Measurements from ENCODE around the gene TRPM2.

Gene TRPM2

GRCh38 chr21:44322621-44323325 is 30.6 kb upstream of the TRPM2 start:
- TF ChIP-seq CTCF (IDR thresholded peaks at IDR 0.05; ENCODE audit: low read length, missing control alignments), result no peak
- DNase-seq (ENCODE audit: low read depth), result no peak
- H3K4me3 ChIP-seq (replicated peaks; ENCODE audit: low read depth, low read length), result no peak overlapping the region

GRCh38 chr21:44323591-44323990 is 29.8 kb upstream of the TRPM2 start:
- no peak for TF ChIP-seq CTCF (IDR thresholded peaks at IDR 0.05; ENCODE audit: low read length, missing control alignments)
- no peak for DNase-seq (ENCODE audit: low read depth)
- H3K4me3 ChIP-seq (replicated peaks; ENCODE audit: low read depth, low read length), result no peak overlapping the region

GRCh38 chr21:44324106-44324853 is 29.1 kb upstream of the TRPM2 start:
- no peak overlapping the region for H3K4me3 ChIP-seq (replicated peaks; ENCODE audit: low read depth, low read length)
- TF ChIP-seq CTCF (IDR thresholded peaks at IDR 0.05; ENCODE audit: low read length, missing control alignments), result no peak
- DNase-seq (ENCODE audit: low read depth), result no peak

- DNase-seq (ENCODE audit: low read depth), result no peak
- H3K4me3 ChIP-seq (replicated peaks; ENCODE audit: low read depth, low read length), result no peak overlapping the region
- TF ChIP-seq CTCF (IDR thresholded peaks at IDR 0.05; ENCODE audit: low read length, missing control alignments), result no peak
Observed at GRCh38 chr21:44324854-44325107, 28.6 kb upstream of the TRPM2 start.

- no peak for TF ChIP-seq CTCF (IDR thresholded peaks at IDR 0.05; ENCODE audit: low read length, missing control alignments)
- no peak for DNase-seq (ENCODE audit: low read depth)
- no peak overlapping the region for H3K4me3 ChIP-seq (replicated peaks; ENCODE audit: low read depth, low read length)
Observed at GRCh38 chr21:44325386-44326271, 27.8 kb upstream of the TRPM2 start.

GRCh38 chr21:44326272-44326647 is 27.2 kb upstream of the TRPM2 start:
- H3K4me3 ChIP-seq (replicated peaks; ENCODE audit: low read depth, low read length), result no peak overlapping the region
- no peak for TF ChIP-seq CTCF (IDR thresholded peaks at IDR 0.05; ENCODE audit: low read length, missing control alignments)
- no peak for DNase-seq (ENCODE audit: low read depth)
